ENCODE results near the gene TMPRSS2. TPM values are rescaled to one million over a fixed set of nuclear protein-coding genes. Genes with fewer than 3 reads are reported as not detected.

TMPRSS2 gene
- total RNA-seq, 1 donor from 2014 or later: 0.12 TPM

GRCh38 chr21:41520560-41521442, 12.8 kb upstream of the TMPRSS2 start:
- Mint-ChIP-seq H3K9me3 (ENCODE audit: low read depth) (peaks cover 10% of the 10 kb centered on the region), H3K27ac (ENCODE audit: unreplicated experiment) (no peak overlapping the region), H3K27me3 (ENCODE audit: low read depth) (peaks cover 4% of the 10 kb centered on the region), H3K4me1 (ENCODE audit: low read depth) (no peaks in the 10 kb centered on the region), H3K4me3 (ENCODE audit: unreplicated experiment) (no peak overlapping the region), H3K36me3 (ENCODE audit: low read depth) (no peaks in the 10 kb centered on the region)
- TF ChIP-seq CTCF (IDR thresholded peaks at IDR 0.05): no peak
- no peak for DNase-seq (ENCODE audit: low spot score)

DNA sequence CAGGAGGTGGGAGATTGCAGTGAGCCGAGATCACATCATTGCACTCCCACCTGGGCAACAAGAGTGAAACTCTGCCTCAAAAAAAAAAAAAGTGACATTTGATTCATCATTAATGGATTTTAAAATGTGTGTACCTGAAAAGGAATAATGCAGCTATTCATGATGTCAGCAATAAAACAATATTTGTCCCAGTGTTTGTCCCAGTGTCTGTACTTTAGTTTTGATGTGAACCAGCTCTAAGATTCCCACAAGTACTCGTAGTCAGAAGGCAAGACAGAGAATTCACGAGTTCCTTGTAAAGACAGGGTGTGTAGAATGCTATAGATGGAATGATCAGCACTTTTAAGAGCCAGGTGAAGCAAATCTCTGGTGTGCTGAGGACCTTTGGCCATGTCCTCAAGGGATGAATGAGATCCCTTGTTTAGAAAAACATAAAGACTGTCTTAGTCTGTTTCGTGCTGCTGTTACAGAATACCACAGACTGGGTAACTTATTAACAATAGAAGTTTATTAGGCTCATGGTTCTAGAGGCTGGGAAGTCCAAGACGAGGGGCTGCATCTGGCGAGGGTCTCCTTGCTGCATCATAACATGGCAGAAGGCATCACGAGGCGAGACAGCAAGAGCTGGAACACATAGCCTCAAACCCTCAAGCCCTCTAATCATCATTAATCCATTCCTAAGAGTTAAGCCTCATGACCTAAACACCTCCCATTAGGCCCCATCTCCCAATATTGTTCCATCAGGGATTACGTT, 12.0 kb upstream of the TMPRSS2 start:
- Mint-ChIP-seq H3K27me3 (ENCODE audit: low read depth) (peaks cover 4% of the 10 kb centered on the region), H3K4me3 (ENCODE audit: unreplicated experiment) (no peak overlapping the region), H3K9me3 (ENCODE audit: low read depth) (peaks cover 12% of the 10 kb centered on the region), H3K36me3 (ENCODE audit: low read depth) (no peaks in the 10 kb centered on the region), H3K4me1 (ENCODE audit: low read depth) (no peaks in the 10 kb centered on the region), H3K27ac (ENCODE audit: unreplicated experiment) (no peak overlapping the region)
- TF ChIP-seq CTCF (IDR thresholded peaks at IDR 0.05): no peak
- no peak for DNase-seq (ENCODE audit: low spot score)

DNA sequence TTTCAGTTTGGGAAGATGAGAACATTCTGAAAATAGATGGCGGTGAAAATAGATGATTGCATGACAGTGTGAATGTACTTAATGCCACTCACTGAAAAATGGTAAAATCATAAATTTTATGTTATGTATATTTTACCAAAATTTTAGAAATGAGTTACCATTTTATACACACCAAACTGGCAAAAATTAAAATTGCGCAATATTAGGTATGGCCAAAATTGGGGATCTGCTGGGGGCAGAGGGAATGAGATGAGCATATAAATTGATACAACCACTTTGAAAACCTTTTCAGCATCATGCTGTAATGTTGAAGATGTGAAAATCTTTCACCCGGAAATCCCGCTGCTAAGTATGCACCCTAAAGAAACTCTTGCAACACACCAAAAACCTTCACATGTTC, 10.8 kb upstream of the TMPRSS2 start:
- Mint-ChIP-seq H3K4me1 (ENCODE audit: low read depth) (no peaks in the 10 kb centered on the region), H3K9me3 (ENCODE audit: low read depth) (peaks cover 12% of the 10 kb centered on the region), H3K27me3 (ENCODE audit: low read depth) (peaks cover 4% of the 10 kb centered on the region), H3K36me3 (ENCODE audit: low read depth) (no peaks in the 10 kb centered on the region), H3K4me3 (ENCODE audit: unreplicated experiment) (no peak overlapping the region), H3K27ac (ENCODE audit: unreplicated experiment) (no peak overlapping the region)
- no peak for TF ChIP-seq CTCF (IDR thresholded peaks at IDR 0.05)
- no peak for DNase-seq (ENCODE audit: low spot score)

- H3K9me3 Mint-ChIP-seq (ENCODE audit: low read depth): peaks cover 12% of the 10 kb centered on the region
- H3K4me1 Mint-ChIP-seq (ENCODE audit: low read depth): peaks cover 4% of the 10 kb centered on the region
- H3K27ac Mint-ChIP-seq (ENCODE audit: unreplicated experiment): no peak overlapping the region
- no peak overlapping the region for H3K4me3 Mint-ChIP-seq (ENCODE audit: unreplicated experiment)
- no peaks in the 10 kb centered on the region for H3K36me3 Mint-ChIP-seq (ENCODE audit: low read depth)
- DNase-seq (ENCODE audit: low spot score): no peak
- H3K27me3 Mint-ChIP-seq (ENCODE audit: low read depth): peaks cover 30% of the 10 kb centered on the region
- TF ChIP-seq CTCF (IDR thresholded peaks at IDR 0.05): no peak
Measured at GRCh38 chr21:41511858-41512257, 3.9 kb upstream of the TMPRSS2 start.

GRCh38 chr21:41510500-41510899, 2.5 kb upstream of the TMPRSS2 start:
- Mint-ChIP-seq H3K27me3 (ENCODE audit: low read depth) (peaks cover 41% of the 10 kb centered on the region), H3K9me3 (ENCODE audit: low read depth) (no peaks in the 10 kb centered on the region), H3K4me1 (ENCODE audit: low read depth) (peaks cover 8% of the 10 kb centered on the region), H3K4me3 (ENCODE audit: unreplicated experiment) (no peak overlapping the region), H3K36me3 (ENCODE audit: low read depth) (no peaks in the 10 kb centered on the region), H3K27ac (ENCODE audit: unreplicated experiment) (no peak overlapping the region)
- no peak for TF ChIP-seq CTCF (IDR thresholded peaks at IDR 0.05)
- no peak for DNase-seq (ENCODE audit: low spot score)
